COLO668 (cell line): ENCODE data around the gene NEURL4.
"Not testable (repeated sequence)": the region's sequence is repeated elsewhere in the genome, so short reads cannot be mapped to it uniquely, and the experiment has no call there.

Experiments used
- DNase-seq: peaks from one replicate; lab custom pipeline; 2025; ENCODE audit not compliant: unreplicated experiment; lab: John Stamatoyannopoulos, UW

Gene NEURL4

GRCh38 chr17:7347630-7348477 is 18.7 kb upstream of the NEURL4 start:
- DNase-seq = no peak

GRCh38 chr17:7346761-7347614 is 17.9 kb upstream of the NEURL4 start:
- DNase-seq = no peak

GRCh38 chr17:7343250-7343649 is 14.1 kb upstream of the NEURL4 start:
- DNase-seq = no peak

DNA sequence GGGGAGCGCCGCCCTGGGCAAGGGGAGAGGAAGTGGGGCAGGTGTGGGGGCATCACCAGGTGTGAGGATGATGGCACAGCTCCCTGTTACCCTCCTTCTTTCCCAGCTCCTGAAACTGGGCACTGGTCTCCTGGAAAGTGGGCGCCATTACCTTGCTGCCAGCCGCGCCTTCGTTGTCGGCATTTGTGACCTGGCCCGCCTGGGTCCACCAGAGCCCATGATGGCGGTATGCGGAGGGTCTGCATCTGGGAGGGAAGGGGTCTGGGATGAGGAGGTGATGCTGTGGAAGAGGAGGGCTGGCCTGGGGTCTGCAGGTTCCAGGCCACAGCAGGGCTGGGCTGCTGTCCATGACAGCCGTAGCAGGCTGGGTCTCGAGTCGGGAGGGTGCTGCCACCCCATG is 12.7 kb upstream of the NEURL4 start:
- no peak for DNase-seq

GRCh38 chr17:7340179-7340578 is 11.0 kb upstream of the NEURL4 start:
- DNase-seq = no peak

GRCh38 chr17:7337600-7337999 is 8.5 kb upstream of the NEURL4 start:
- DNase-seq = not testable (repeated sequence)

DNA sequence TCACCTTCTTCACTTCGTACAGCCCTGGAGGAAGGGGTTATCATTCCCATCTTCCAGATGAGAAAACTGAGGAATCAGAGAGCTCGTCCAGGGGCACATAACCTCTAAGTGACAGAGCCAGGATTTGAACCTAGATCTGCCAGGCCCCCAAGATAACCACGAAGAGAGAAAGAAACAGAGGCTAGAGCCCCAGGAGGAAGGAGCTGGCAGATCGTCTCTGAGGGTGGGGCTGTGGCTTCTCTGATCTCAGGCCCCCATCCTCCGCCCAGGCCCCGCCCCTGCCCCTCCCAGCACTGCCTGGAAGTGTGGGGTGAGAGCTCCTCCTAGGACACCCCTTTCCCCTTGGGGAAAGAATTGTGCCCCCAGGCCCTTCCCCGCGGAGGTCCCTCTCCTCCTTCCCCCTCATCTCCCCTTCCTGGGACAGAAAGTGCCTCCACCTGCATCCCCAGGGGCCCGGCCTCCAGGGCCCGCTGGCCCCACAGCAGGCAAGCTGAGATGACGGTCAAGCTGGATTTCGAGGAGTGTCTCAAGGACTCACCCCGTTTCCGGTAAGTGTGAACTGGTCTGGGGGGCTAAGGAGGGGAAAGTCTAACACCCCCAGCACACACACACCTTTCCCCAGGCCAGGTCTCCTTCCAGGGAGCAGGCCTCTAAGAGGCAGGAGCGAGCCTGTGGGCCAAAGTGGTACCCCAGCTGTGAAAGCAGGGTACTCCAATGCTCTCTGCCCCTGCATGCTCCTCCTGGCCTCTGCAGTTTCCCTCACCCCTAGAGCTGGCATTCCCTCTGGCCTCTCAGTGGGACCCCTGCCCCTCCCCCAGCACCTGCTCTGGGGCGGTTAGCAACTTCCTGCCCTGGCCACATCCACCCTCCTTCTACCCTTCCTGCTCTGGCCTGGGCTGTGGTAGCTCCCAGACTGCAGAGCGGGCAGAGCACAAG is 7.4 kb upstream of the NEURL4 start, which contains the start of gene ACAP1:
TSS of gene ACAP1 (plus strand) at position 290 of the 936 bp plus-strand sequence. CDS start at position 496, 206 bp downstream.
- DNase-seq = no peak

DNA sequence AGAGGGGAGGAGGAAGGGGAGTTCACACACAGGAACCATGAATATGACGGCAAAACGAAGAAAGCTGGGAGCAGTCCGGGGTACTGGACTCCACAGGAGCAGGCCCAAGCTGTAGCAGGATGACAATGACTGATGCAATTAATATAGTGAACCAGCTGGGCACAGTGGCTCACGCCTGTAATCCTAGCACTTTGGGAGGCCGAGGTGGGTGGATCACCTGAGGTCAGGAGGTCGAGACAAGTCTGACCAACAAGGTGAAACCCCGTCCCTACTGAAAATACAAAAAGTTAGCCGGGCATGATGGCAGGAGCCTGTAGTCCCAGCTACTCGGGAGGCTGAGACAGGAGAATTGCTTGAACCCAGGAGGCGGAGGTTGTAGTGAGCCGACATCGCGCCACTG is 6.6 kb upstream of the NEURL4 start:
- not testable (repeated sequence) for DNase-seq

DNA sequence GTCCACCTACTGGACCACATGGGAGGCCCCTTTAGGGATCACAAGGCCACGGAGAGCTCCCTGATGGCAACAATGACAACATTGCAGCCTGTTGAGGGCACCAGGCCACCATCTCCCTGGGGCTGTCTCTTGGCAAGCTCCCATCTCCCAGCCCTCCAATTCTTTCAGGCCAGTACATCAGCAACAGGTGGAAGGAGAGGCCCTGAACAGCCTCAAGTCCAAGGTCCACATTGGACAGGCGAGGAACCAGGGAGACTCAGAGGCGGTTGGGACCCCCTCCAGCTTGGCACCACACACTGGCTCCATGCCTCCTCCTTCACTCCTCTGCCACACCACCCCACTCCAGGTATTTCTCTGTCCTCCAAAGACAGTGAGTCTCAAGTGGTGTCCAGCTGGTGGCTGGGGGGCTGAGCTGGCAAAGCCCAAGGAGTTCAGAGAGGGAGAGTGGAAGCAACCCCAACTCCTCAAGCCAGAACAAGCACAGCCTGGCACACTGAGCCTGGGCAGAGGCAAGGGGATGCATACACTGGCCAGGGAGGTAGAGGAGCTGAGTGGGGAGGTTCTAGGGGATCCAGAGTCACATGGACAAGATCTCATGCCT is 5.9 kb upstream of the NEURL4 start:
- DNase-seq = no peak

DNA sequence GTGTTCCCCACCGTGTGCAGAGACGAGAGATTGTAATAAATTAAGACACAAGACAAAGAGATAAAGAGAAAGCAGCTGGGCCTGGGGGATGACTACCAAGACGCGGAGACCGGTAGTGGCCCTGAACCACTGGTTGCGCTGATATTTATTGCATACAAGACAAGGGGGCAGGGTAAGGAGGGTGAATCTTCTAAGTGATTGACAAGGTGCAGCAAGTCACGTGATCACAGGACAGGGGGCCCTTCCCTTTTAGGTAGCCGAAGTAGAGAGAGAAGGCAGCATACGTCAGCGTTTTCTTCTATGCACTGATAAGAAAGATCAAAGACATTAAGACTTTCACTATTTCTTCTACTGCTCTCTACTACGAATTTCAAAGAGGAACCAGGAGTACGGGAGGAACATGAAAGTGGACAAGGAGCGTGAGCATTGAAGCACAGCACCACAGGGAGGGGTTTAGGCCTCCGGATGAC is 3.5 kb upstream of the NEURL4 start:
- DNase-seq = not testable (repeated sequence)

DNA sequence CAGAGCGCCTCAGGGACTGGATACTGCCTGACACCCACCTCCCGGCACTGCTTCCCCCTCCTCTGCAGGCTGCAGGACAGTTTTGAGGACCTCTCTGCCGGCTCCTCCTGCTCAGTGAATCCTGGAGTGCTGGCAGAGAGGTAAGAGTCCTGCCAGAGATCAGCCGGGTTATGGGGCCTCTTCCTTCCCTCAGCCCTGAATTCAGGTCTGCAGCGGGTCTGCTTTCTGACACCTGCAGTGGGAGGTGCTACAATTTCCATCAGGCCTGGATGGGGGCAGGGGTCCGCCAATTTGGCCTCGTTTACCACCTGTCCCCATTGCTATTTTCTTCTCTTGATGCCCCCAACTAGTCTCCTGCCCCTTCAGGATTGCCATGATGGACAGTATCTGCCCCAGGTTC is 3.0 kb upstream of the NEURL4 start:
- no peak for DNase-seq

DNA sequence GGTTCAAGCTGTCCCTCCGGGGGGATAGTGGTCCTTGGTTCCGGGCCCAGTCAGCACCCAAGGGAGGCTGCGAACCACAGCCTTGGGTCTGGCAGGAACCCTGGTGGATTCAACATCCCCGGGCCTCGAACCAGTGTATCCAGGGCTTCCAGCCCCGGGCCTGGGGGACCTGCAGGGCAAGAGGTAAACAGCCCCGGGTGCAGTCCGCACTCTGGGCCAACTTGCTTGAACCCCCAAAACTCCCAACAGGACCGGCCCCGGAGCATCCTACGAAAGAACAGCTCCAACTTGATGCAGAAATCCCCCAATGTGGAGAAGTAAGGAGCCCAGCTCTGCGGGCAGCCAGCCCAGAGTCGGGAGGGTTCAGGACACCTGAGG is 1.5 kb upstream of the NEURL4 start:
- DNase-seq = no peak

DNA sequence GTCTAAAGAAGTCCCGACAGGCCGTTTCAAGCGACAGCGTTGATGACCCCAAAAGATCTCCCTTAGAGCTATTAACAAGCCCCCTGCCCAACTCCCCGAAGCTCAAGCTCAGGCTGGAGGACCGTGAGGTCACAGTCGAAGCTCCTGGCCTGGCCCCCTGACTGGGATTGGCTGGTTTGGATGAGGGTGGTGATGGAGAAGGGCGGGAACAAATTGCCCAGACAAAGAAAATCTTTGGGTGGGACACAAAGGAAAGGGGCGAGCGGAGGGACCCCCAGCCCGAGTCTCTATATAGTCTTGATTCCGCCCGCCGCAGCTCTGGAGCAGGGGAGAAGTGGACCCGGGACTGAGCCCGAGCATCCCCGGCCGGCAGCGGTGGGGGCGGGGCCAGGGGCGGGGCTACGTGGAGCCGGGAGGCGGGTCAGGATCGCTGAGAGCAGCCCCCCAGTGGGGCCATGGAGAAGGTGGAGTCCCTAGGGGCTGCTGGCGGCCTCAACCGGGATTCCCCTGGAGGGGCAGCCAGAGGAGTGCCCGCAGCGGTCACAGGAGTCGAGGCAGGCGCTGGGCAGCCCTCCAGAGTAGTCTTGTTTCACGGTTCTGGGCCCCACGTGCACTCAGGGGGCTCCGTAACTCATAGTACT is 982 bp upstream of the NEURL4 start:
- peak; percentile 59 for DNase-seq

DNA sequence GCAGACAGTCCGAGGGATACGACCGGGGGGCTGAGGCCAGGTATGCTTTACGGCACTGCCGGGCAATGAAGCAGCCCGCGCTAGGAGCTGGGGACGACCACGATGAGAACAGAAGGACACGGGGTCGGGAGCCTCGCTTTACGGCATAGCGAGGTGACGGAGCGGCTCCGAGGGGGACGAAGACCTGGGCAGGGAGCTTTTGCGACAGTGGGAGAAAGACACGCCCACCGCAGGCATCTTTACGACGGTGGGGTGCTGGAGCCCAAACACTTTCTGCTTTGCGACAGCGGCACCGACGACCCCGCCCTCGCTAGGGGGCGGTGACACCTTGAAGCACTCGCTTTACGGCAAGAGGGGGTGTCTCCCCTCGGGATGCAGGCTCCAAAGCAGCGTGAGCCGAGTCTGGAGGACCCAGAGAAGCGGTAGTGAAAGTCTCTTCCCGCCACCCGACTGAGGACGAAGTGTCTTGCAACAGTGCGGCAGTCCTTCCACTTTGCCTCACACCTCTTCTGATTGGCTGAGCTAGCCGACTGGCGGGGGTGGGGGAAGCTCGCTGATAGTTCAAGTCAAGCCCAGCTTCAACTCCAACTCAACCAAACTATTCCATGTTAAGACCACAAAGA is 350 bp upstream of the NEURL4 start:
- peak; percentile 95 for DNase-seq

GRCh38 chr17:7328009-7328408 is 1.1 kb downstream of the NEURL4 start:
- DNase-seq = no peak

DNA sequence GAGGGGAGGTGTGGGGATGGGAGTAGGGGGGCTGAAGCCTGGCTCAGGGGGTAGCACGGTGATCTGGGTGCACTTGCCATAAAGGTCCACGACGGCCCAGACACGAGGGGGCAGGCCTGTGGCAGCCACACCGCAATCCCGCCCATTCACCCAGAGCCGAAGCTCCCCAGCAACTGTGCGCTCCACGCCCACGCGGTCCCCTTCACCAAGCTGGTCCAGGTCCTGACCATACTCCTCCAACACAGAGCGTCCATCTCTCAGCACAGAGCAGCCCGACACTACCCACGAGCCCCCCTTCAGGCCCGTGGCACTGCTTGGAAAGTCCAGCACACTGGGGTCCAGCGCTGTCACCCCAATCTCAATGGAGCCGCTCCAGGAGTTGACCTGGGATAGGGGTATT is 1.6 kb downstream of the NEURL4 start:
- DNase-seq = no peak

GRCh38 chr17:7327056-7327455 is 2.1 kb downstream of the NEURL4 start:
- DNase-seq = no peak

- DNase-seq = no peak
Observed at GRCh38 chr17:7326186-7326585, 2.9 kb downstream of the NEURL4 start.

DNA sequence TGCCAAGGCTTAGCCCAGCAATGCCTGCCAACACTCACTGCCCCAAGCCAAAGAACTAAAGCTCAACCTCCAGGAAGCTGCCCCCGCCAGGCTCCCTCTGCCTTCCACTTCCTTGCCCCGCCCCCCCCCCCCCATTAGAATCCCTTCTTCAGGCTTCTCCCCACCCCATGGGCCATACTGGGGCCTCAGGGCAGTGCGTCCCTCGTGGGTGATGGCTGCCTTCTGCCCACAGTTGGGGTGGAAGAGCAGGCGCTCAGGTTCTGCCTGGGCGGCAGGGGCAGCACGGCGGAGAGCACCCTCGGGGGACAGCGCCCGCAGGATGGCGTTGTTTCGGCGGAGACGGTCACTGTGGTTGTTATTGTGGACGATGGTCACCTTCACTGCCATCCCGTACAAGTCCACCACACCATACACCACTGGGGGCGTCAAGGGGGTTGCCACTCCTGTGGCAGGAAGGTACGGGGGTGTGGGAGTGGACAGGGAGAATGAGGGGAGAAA is 4.1 kb downstream of the NEURL4 start:
- no peak for DNase-seq
